ENCODE measurements around the gene NLGN1.
A peak's percentile ranks its signal among the peaks of the same experiment; 100 is the strongest.

Gene NLGN1

DNA sequence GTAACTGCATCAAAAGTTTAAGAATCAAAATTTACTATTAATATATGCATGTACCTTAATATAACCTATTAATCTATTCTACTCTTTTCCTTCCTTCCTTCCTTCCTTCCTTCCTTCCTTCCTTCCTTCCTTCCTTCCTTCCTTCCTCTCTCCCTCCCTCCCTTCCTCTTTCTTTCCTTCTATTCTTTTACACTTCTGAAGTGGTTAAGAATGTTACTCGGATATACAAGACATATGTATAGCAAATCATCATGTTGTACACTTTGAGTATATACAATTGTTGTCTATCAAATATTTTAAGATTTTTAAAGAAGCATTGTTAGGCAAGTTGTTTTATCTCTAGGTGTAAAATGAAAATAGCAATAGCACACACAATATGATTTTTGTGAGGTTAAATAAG lies 748.5 kb downstream of the NLGN1 start:
- Histone ChIP-seq H3K4me3 (ENCODE audit: control insufficient read depth in 1 of 7, extremely low read depth in 1 of 7, insufficient read depth in 4 of 7, low read depth in 2 of 7, low read length in 6 of 7) (no peak overlapping the region), H3K36me3 (ENCODE audit: control insufficient read depth in 4 of 4, insufficient read depth in 4 of 4, low read length in 3 of 4) (no peaks in the 10 kb centered on the region), H3K27me3 (replicated peaks in 2 of 5; ENCODE audit: control insufficient read depth in 4 of 5, insufficient read depth in 5 of 5, low read length in 4 of 5) (no peaks in the 10 kb centered on the region), H3K27ac (ENCODE audit: insufficient read depth in 1 of 2, low read depth in 1 of 2, low read length in 2 of 2, poor library complexity in 1 of 2, severe bottlenecking in 2 of 2) (no peak overlapping the region), H3K9me3 (ENCODE audit: control extremely low read depth in 1 of 5, control insufficient read depth in 4 of 5, insufficient read depth in 2 of 5, low read depth in 1 of 5, low read length in 4 of 5) (peaks cover 0 to 3% (median 1%) of the 10 kb centered on the region in 5 experiments), H3K4me1 (ENCODE audit: control extremely low read depth in 1 of 4, control insufficient read depth in 4 of 4, insufficient read depth in 4 of 4, low read length in 3 of 4) (no peaks in the 10 kb centered on the region)
- no CpG with 5 or more reads among the region's 1 CpG for WGBS (ENCODE audit: insufficient coverage)
- ChIA-PET CTCF (no interaction called here), POLR2A (no interaction called here)
- no peak for DNase-seq

DNA sequence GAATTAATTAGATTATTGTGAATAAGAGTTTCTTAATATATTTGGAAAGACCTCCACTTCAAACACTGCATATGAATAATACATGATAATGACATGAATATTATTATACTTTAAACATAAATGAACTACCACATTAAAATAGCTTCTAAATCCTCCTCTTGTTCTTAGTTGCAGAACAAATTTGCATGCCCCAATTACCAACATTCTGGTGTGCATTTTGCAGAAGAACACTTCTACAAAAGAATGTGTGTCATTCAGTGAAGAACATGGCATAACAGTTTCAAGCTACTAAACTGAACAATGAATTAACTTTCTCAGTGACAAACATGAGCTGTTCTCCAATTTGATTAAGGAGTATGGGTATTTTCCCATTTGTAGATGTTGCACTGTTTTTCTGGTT lies 750.3 kb downstream of the NLGN1 start:
- Histone ChIP-seq H3K4me1 (ENCODE audit: control extremely low read depth in 1 of 4, control insufficient read depth in 4 of 4, insufficient read depth in 4 of 4, low read length in 3 of 4) (no peaks in the 10 kb centered on the region), H3K4me3 (ENCODE audit: control insufficient read depth in 1 of 7, extremely low read depth in 1 of 7, insufficient read depth in 4 of 7, low read depth in 2 of 7, low read length in 6 of 7) (no peak overlapping the region), H3K27me3 (replicated peaks in 2 of 5; ENCODE audit: control insufficient read depth in 4 of 5, insufficient read depth in 5 of 5, low read length in 4 of 5) (no peaks in the 10 kb centered on the region), H3K36me3 (ENCODE audit: control insufficient read depth in 4 of 4, insufficient read depth in 4 of 4, low read length in 3 of 4) (no peaks in the 10 kb centered on the region), H3K27ac (ENCODE audit: insufficient read depth in 1 of 2, low read depth in 1 of 2, low read length in 2 of 2, poor library complexity in 1 of 2, severe bottlenecking in 2 of 2) (no peak overlapping the region), H3K9me3 (ENCODE audit: control extremely low read depth in 1 of 5, control insufficient read depth in 4 of 5, insufficient read depth in 2 of 5, low read depth in 1 of 5, low read length in 4 of 5) (peaks cover 0 to 1% (median under 1%) of the 10 kb centered on the region in 5 experiments)
- DNase-seq = no peak
- ChIA-PET CTCF (no interaction called here), POLR2A (no interaction called here)

DNA sequence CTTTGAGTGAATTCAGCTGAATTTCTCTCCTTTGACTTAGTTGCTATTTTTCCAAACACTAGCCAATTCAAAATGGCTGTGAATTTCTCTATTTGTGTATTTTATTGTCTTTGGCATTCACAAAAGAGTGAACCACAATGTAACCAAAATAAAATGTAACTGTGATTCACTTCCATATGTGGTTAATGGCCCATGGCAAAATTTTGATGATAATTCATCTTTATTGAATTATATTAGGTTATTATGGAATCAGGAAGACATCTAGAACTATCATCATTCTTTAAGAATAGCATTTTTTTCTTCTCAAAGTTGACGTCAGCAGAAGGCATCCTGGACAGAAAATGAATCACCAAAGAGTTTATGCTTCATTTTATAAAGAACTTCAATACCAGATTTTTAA lies 756.3 kb downstream of the NLGN1 start:
- Histone ChIP-seq H3K4me1 (ENCODE audit: control extremely low read depth in 1 of 4, control insufficient read depth in 4 of 4, insufficient read depth in 4 of 4, low read length in 3 of 4) (no peaks in the 10 kb centered on the region), H3K9me3 (ENCODE audit: control extremely low read depth in 1 of 5, control insufficient read depth in 4 of 5, insufficient read depth in 2 of 5, low read depth in 1 of 5, low read length in 4 of 5) (no peaks in the 10 kb centered on the region), H3K4me3 (ENCODE audit: control insufficient read depth in 1 of 7, extremely low read depth in 1 of 7, insufficient read depth in 4 of 7, low read depth in 2 of 7, low read length in 6 of 7) (no peak overlapping the region), H3K27ac (ENCODE audit: insufficient read depth in 1 of 2, low read depth in 1 of 2, low read length in 2 of 2, poor library complexity in 1 of 2, severe bottlenecking in 2 of 2) (no peak overlapping the region), H3K27me3 (replicated peaks in 2 of 5; ENCODE audit: control insufficient read depth in 4 of 5, insufficient read depth in 5 of 5, low read length in 4 of 5) (no peaks in the 10 kb centered on the region), H3K36me3 (ENCODE audit: control insufficient read depth in 4 of 4, insufficient read depth in 4 of 4, low read length in 3 of 4) (no peaks in the 10 kb centered on the region)
- POLR2A ChIA-PET = no interaction called here
- CTCF ChIA-PET = no interaction called here
- WGBS (ENCODE audit: insufficient coverage) = no CpG with 5 or more reads among the region's 1 CpG
- DNase-seq = no peak

DNA sequence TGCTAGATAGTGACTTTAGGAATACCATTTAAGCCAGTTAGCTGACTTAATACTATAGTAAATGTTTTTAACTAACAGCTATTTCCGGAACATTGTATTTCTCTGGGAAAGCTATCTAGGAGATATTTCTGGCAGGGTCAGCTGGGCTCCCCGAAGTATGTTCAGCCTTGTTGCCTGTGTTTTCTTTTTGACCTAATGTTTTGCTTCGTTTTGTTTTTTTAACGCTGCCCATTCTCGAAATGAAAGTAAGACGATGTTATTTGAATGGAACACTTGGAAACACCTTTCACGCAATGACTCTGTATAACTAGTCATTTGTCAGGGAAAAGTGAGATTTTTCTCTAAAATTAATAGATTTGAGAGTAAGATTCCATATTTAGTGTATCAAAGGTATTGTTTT lies 758.7 kb downstream of the NLGN1 start:
- peak overlapping the region in 6 of 7 experiments; percentile 1 to 69 (median 45) for H3K4me3 ChIP-seq (ENCODE audit: control insufficient read depth in 1 of 7, extremely low read depth in 1 of 7, insufficient read depth in 4 of 7, low read depth in 2 of 7, low read length in 6 of 7)
- H3K36me3 ChIP-seq (ENCODE audit: control insufficient read depth in 4 of 4, insufficient read depth in 4 of 4, low read length in 3 of 4) = no peaks in the 10 kb centered on the region
- H3K4me1 ChIP-seq (ENCODE audit: control extremely low read depth in 1 of 4, control insufficient read depth in 4 of 4, insufficient read depth in 4 of 4, low read length in 3 of 4) = no peaks in the 10 kb centered on the region
- CTCF ChIA-PET = no interaction called here
- peak in 2 of 3 donors; percentile 3 to 4 for DNase-seq
- H3K27ac ChIP-seq (ENCODE audit: insufficient read depth in 1 of 2, low read depth in 1 of 2, low read length in 2 of 2, poor library complexity in 1 of 2, severe bottlenecking in 2 of 2) = peak overlapping the region in 1 of 2 experiments; percentile 62
- 72% methylated on average over 5 of the region's 7 CpGs for WGBS (ENCODE audit: insufficient coverage)
- H3K27me3 ChIP-seq (replicated peaks in 2 of 5; ENCODE audit: control insufficient read depth in 4 of 5, insufficient read depth in 5 of 5, low read length in 4 of 5) = no peaks in the 10 kb centered on the region
- POLR2A ChIA-PET = no interaction called here
- no peaks in the 10 kb centered on the region for H3K9me3 ChIP-seq (ENCODE audit: control extremely low read depth in 1 of 5, control insufficient read depth in 4 of 5, insufficient read depth in 2 of 5, low read depth in 1 of 5, low read length in 4 of 5)

DNA sequence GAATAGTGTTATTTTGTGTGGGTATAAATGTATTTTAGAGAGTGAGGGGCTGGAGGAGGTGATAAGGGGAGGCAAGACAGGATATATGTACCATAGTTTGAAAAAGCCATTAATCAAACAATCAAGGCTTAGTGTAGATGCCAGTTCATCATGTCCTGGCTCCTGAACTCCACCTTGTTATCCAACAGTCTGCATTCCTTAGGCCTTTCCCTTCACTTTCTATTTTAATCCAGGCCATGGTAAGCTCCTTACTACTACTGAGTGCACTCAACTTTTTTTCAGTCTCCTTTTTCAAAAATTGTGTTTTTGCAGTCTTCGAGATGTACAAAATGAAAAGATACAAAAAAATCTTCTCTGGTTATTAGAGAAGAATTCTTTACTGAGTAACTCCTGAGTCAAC lies 761.1 kb downstream of the NLGN1 start:
- CTCF ChIA-PET = no interaction called here
- Histone ChIP-seq H3K36me3 (ENCODE audit: control insufficient read depth in 4 of 4, insufficient read depth in 4 of 4, low read length in 3 of 4) (no peaks in the 10 kb centered on the region), H3K27ac (ENCODE audit: insufficient read depth in 1 of 2, low read depth in 1 of 2, low read length in 2 of 2, poor library complexity in 1 of 2, severe bottlenecking in 2 of 2) (no peak overlapping the region), H3K9me3 (ENCODE audit: control extremely low read depth in 1 of 5, control insufficient read depth in 4 of 5, insufficient read depth in 2 of 5, low read depth in 1 of 5, low read length in 4 of 5) (peaks cover 0 to 5% (median 1%) of the 10 kb centered on the region in 5 experiments), H3K4me1 (ENCODE audit: control extremely low read depth in 1 of 4, control insufficient read depth in 4 of 4, insufficient read depth in 4 of 4, low read length in 3 of 4) (no peaks in the 10 kb centered on the region), H3K27me3 (replicated peaks in 2 of 5; ENCODE audit: control insufficient read depth in 4 of 5, insufficient read depth in 5 of 5, low read length in 4 of 5) (no peaks in the 10 kb centered on the region), H3K4me3 (ENCODE audit: control insufficient read depth in 1 of 7, extremely low read depth in 1 of 7, insufficient read depth in 4 of 7, low read depth in 2 of 7, low read length in 6 of 7) (no peak overlapping the region)
- no CpG with 5 or more reads among the region's 1 CpG for WGBS (ENCODE audit: insufficient coverage)
- no peak for DNase-seq
- POLR2A ChIA-PET = no interaction called here

DNA sequence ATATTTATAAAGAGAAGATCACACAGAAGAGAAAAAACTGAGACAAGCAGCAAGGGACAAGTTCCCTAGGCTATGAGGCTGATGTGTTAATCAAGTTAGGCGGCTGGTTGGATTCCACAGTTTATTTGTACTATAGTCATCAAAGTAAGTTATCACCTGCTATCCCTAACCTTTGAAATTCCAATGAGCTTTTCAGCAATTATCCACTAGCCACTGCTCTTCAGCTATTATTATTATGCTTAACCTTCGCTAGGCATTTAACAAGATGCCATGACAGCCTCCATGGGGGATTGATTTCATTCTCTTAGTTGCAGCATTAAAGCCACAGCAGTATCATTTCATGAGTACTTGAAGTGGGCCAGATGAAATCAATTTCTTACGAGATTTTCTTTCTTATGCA lies 762.1 kb downstream of the NLGN1 start:
- H3K4me3 ChIP-seq (ENCODE audit: control insufficient read depth in 1 of 7, extremely low read depth in 1 of 7, insufficient read depth in 4 of 7, low read depth in 2 of 7, low read length in 6 of 7) = no peak overlapping the region
- CTCF ChIA-PET = no interaction called here
- H3K36me3 ChIP-seq (ENCODE audit: control insufficient read depth in 4 of 4, insufficient read depth in 4 of 4, low read length in 3 of 4) = no peaks in the 10 kb centered on the region
- peaks cover 0 to 5% (median 1%) of the 10 kb centered on the region in 5 experiments for H3K9me3 ChIP-seq (ENCODE audit: control extremely low read depth in 1 of 5, control insufficient read depth in 4 of 5, insufficient read depth in 2 of 5, low read depth in 1 of 5, low read length in 4 of 5)
- POLR2A ChIA-PET = no interaction called here
- H3K4me1 ChIP-seq (ENCODE audit: control extremely low read depth in 1 of 4, control insufficient read depth in 4 of 4, insufficient read depth in 4 of 4, low read length in 3 of 4) = no peaks in the 10 kb centered on the region
- no peaks in the 10 kb centered on the region for H3K27me3 ChIP-seq (replicated peaks in 2 of 5; ENCODE audit: control insufficient read depth in 4 of 5, insufficient read depth in 5 of 5, low read length in 4 of 5)
- 97% methylated on average over 3 of the region's 3 CpGs for WGBS (ENCODE audit: insufficient coverage)
- no peak for DNase-seq
- no peak overlapping the region for H3K27ac ChIP-seq (ENCODE audit: insufficient read depth in 1 of 2, low read depth in 1 of 2, low read length in 2 of 2, poor library complexity in 1 of 2, severe bottlenecking in 2 of 2)

DNA sequence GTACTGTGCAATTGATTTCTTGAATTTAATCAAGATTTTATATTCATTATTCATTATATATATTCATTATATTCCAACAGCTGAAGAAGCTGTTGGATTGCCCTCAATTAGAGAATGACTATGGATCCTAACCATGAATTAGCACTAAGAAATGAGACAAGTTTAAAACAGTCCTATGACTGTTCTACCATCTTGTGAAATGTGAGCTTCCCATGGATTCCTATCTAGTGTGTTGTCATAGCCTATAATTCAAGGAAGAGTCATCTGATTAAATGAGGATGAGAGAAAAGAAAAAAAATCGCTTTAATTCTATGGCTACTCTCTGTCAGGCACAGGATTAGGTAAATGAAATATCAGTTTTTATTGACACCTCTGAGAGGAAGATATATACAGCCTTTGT lies 765.0 kb downstream of the NLGN1 start:
- Histone ChIP-seq H3K4me1 (ENCODE audit: control extremely low read depth in 1 of 4, control insufficient read depth in 4 of 4, insufficient read depth in 4 of 4, low read length in 3 of 4) (peaks cover 0 to 1% (median 0%) of the 10 kb centered on the region in 4 experiments), H3K27me3 (replicated peaks in 2 of 5; ENCODE audit: control insufficient read depth in 4 of 5, insufficient read depth in 5 of 5, low read length in 4 of 5) (no peaks in the 10 kb centered on the region), H3K27ac (ENCODE audit: insufficient read depth in 1 of 2, low read depth in 1 of 2, low read length in 2 of 2, poor library complexity in 1 of 2, severe bottlenecking in 2 of 2) (no peak overlapping the region), H3K9me3 (ENCODE audit: control extremely low read depth in 1 of 5, control insufficient read depth in 4 of 5, insufficient read depth in 2 of 5, low read depth in 1 of 5, low read length in 4 of 5) (peaks cover 0 to 9% (median 1%) of the 10 kb centered on the region in 5 experiments), H3K36me3 (ENCODE audit: control insufficient read depth in 4 of 4, insufficient read depth in 4 of 4, low read length in 3 of 4) (no peaks in the 10 kb centered on the region), H3K4me3 (ENCODE audit: control insufficient read depth in 1 of 7, extremely low read depth in 1 of 7, insufficient read depth in 4 of 7, low read depth in 2 of 7, low read length in 6 of 7) (no peak overlapping the region)
- WGBS (ENCODE audit: insufficient coverage) = no CpG with 5 or more reads among the region's 1 CpG
- no peak for DNase-seq
- ChIA-PET CTCF (no interaction called here), POLR2A (no interaction called here)

All from common myeloid progenitor, CD34-positive (primary cell).